T-helper 1 cell treated with Interleukin-12 subunit alpha and Interleukin-12 subunit beta and Interleukin-4 antibody, amounts not matched to agents 30 ng/mL and 1 ng/mL, for 36 hours (primary cell): ENCODE results near the gene PAK4. TPM values are rescaled to one million over a fixed set of nuclear protein-coding genes. Genes with fewer than 3 reads are reported as not detected.
"Not testable (repeated sequence)": the region's sequence is repeated elsewhere in the genome, so short reads cannot be mapped to it uniquely, and the experiment has no call there.

Source experiments
- intact Hi-C: fragments of 100-400 bp; cut with micrococcal nuclease; formaldehyde crosslinking; loops from one replicate; pipeline ENCODE4 v1.15.1; 2024
- total RNA-seq: library from RNA; stranded (reverse); gene quantifications from 2 replicates; pipeline ENCODE4 v1.2.3, GENCODE V29; 2022

Gene PAK4
- total RNA-seq: 17.2 and 17.4 TPM in 2 replicates

- intact Hi-C loops: loop anchor here (1.0 to 10.0 kb wide), 3 partner anchors 216 to 1449 kb away; partner anchors contain the start of genes MED29, PAF1 and SHKBP1
These were observed at the start of gene PAK4 for GRCh38 chr19:39125554-39126311. PAK4 (plus strand) TSS chr19:39125786; CDS start chr19:39169554, 43,768 bp downstream.

- intact Hi-C loops: no loop called here
These were observed 48.3 kb upstream of the PAK4 start for GRCh38 chr19:39077323-39077722.

- intact Hi-C loops: no loop called here
These were observed 47.0 kb upstream of the PAK4 start for GRCh38 chr19:39078436-39079200.

DNA sequence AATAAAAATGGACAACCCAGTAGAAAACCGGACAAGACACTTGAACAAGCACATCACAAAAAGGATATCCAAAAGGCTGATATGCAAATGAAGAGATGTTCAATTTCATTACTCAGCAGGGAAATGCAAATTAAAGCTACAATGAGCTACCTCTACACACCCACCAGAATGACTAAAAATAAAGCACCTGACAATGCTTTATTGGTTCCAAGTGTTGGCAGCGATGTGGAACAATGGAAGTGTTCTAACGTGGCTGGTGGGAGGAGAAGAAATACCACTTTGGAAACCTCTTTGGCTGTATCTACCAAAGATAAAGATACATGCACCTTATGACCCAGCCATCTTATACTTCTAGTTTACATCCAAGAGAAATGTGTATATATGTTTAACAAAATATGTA lies 45.2 kb upstream of the PAK4 start:
- intact Hi-C loops: no loop called here

- intact Hi-C loops: no loop called here
These were observed 43.4 kb upstream of the PAK4 start for GRCh38 chr19:39082167-39082566.

DNA sequence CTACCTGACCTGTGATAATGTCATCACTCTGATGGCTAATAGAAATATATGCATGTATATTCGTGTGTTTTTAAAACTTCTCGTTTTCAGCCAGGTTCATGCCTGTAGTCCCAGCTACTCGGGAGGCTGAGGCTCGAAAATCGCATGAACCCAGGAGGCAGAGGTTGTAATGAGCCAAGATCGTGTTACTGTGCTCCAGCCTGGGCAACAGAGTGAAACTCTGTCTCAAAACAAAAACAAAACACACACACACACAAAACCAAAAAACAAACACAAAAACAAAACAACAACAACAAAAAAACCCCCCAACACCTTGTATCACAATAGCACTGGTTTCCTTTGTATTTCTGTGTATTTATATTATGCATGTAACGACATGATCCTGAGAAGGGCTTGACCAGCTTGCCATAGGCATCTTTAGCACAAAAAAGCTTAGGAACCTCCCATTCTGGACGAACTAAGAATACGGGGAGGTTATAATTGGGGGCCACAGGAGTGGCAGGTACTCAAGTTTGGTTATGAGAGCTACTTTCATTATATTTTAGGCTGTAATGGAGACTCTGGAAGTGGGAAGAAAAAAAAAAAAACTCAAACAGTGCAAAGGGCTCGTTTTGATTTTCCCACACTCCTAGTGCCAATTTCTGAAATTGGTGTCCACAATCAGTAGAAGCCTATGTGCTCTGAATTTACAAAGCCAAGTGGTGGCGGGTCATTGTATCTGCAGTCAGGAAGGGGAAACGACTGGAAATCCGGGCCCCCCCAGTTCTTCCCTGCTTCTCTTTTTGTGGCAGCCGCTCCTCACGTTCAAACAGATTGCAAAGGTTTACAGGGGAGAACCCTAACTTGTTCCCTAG lies 42.6 kb upstream of the PAK4 start:
- intact Hi-C loops: no loop called here

DNA sequence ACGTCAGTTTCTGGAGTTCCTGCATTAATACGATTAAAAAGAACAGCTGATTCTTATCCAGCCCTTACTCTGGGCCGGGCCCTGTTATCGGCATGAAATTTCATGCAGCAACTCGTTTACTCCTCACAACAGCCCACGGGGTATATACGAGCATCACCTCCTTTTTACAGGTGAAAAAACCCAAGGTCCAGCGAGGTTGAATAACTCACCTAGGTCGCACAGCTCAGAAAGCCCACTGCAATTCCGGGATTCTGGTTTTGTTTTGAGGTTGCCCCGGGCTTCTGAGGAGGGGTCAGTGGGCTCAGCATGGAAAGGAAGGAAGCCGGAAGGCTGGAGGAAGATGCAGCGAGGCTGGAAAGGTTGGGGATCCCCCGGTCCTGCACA lies 42.0 kb upstream of the PAK4 start:
- intact Hi-C loops: no loop called here

DNA sequence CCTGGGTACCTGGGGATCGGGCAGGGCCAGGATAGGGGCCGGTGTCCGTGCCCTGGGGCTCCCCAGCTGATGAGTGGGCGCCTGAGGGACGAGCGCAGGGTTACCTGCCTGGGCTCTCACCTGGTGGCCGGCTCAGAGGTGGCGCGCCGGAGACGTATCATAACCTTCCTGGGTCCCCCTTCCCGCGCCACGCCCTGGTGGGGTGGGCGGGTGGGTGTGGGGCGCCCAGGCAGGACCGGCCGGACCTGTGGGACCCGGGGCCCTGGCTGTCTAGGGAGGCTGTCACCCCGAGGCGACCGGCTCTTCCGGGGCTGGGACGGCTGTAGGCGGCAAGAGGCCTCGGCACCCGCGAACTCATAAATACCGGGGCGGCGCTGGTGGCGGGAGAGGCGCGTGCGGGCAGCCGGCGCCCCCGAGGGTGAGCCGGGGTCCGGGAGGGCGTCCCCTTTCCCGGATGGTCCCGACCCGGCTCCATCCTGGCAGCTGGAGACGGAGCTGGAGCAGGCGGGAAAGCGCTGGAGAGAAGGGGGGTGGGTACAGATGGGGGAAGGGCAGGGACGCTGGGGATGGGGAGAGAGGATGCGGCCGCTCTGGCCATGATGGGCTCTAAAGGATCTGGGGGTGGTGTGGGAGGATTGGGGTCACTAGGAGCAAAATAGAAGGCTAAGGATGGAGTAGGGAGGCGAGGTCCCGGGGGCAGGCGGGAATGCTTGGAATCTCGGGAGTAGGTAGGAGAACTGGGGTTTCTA lies 41.4 kb upstream of the PAK4 start, which contains the start of gene ACP7:
TSS of gene ACP7 (plus strand) at position 386 of the 749 bp plus-strand sequence. CDS start 902 bp downstream, outside the sequence.
- intact Hi-C loops: no loop called here

- intact Hi-C loops: no loop called here
These were observed 40.9 kb upstream of the PAK4 start for GRCh38 chr19:39084732-39085080.

GRCh38 chr19:39085392-39085791 lies 40.2 kb upstream of the PAK4 start:
- intact Hi-C loops: no loop called here

DNA sequence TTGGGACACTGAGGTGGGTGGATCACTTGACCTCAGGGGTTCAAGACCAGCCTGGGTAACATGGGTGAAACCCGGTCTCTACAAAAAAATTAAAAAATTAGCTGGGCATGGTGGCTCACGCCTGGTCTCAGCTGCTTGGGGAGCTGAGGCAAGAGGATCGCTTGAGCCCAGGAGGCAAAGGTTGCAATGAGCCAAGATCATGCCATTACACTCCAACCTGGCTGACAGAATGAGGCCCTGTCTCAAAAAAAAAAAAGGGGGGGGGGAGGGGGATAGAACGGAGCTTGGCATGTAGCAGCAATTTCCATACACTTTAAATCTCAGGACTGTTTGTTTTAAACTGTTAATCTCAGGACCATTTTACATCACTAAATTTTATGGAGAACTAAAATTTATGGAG lies 39.2 kb upstream of the PAK4 start:
- intact Hi-C loops: no loop called here

- intact Hi-C loops: no loop called here
These were observed 37.5 kb upstream of the PAK4 start for GRCh38 chr19:39087907-39088686.

DNA sequence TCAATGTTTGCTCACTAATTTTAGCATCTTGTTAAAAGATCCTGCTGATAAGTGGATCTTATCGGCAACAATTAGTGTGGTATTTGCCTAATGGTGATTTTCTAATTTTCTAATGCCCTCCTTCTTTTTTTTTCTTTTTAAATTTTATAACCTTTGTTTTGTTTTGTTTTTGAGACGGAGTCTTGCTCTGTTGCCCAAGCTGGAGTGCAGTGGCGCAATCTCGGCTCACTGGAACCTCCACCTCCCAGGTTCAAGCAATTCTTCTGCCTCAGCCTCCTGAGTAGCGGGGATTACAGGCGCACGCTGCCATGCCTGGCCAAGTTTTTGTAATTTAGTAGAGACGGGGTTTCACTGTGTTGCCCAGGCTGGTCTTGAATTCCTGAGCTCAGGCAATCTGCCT lies 35.6 kb upstream of the PAK4 start:
- intact Hi-C loops: not testable (repeated sequence)

GRCh38 chr19:39090881-39091280 lies 34.7 kb upstream of the PAK4 start:
- intact Hi-C loops: no loop called here

DNA sequence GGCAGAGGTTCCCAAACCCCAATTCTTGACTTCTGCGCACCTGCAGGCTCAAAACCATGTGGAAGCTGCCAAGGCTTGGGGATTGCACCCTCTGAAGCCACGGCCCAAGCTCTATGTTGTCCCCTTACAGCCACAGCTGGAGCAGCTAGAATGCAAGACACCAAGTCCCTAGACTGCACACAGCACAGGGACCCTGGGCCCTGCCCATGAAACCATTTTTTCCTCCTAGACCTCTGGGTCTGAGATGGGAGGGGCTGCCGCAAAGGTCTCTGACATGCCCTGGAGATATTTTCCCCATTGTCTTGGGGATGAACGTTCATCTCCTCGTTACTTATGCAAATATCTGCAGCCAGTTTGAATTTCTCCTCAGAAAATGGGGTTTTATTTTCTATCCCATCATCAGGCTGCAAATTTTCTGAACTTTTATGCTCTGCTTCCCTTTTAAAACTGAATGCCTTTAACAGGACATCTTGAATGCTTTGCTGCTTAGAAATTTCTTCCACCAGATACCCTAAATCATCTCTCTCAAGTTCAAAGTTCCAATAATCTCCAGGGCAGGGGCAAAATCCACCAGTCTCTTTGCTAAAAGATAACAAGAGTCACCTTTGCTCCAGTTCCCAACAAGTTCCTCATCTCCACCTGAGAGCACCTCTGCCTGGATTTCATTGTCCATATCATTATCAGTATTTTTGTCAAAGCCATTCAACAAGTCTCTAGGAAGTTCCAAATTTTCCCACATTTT lies 29.6 kb upstream of the PAK4 start:
- intact Hi-C loops: not testable (repeated sequence)

DNA sequence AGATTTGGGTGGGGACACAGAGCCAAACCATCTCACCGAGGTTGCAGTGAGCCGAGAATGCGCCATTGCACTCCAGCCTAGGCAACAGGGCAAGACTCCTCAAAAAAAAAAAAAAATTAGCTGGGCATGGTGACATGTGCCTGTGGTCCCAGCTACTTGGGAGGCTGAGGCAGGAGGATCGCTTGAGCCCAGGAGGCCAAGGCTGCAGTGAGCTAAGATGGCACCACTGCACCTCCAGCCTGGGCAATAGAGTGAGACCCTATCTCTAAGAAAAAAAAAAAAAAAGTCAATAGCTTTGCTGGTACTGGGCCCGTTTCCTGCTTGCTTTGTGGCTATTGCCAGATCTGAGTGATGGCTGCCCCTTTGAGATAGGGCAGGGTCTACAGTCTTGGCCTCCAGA lies 28.3 kb upstream of the PAK4 start:
- intact Hi-C loops: no loop called here

DNA sequence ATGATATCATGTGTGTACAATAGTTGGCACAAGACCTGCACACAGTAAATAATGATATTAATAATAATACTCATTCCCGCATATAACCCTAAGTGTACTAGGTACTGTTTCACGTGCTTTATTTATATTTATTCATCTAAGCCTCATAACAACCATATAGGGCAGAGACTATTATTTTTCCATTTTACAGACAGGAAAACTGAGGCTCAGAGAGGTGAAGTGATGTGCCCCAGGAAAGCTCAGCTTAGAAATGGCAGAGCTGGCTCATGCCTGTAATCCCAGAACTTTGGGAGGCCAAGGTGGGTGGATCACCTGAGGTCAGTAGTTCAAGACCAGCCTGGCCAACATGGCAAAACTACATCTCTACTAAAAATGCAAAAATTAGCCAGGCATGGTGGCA lies 27.9 kb upstream of the PAK4 start:
- intact Hi-C loops: no loop called here

GRCh38 chr19:39098365-39099269 lies 27.0 kb upstream of the PAK4 start:
- intact Hi-C loops: no loop called here
